HT1080 (cell line): ENCODE results near the gene CAMKK2. TPM values are rescaled to one million over a fixed set of nuclear protein-coding genes. Genes with fewer than 3 reads are reported as not detected.

Experiments used
- DNase-seq: peaks from one replicate; pipeline ENCODE4 v3.0.0-alpha.2; 2015; ENCODE audit warnings: low read depth
- total RNA-seq: library from RNA; depleted of rRNA; stranded (reverse); fragments of >200 nt; shearing (Covaris generic); gene quantifications from 2 replicates; pipeline ENCODE4 v1.2.3, GENCODE V29; 2014

The CAMKK2 gene
- total RNA-seq, 1 experiment from 2014 or later, result 13.0 TPM

- DNase-seq, result no peak
These were observed 47.9 kb downstream of the CAMKK2 start for GRCh38 chr12:121248622-121249021.

GRCh38 chr12:121246893-121247557 is 49.5 kb downstream of the CAMKK2 start:
- DNase-seq, result no peak

GRCh38 chr12:121245951-121246350 is 50.6 kb downstream of the CAMKK2 start:
- no peak for DNase-seq

- DNase-seq, result no peak
These were observed 51.5 kb downstream of the CAMKK2 start for GRCh38 chr12:121245031-121245430.

- DNase-seq, result no peak
These were observed 55.1 kb downstream of the CAMKK2 start for GRCh38 chr12:121241156-121241970.

GRCh38 chr12:121240484-121241101 is 55.9 kb downstream of the CAMKK2 start:
- no peak for DNase-seq

GRCh38 chr12:121240062-121240420 is 56.5 kb downstream of the CAMKK2 start:
- no peak for DNase-seq

- DNase-seq, result no peak
These were observed 57.0 kb downstream of the CAMKK2 start for GRCh38 chr12:121239351-121240061.

- DNase-seq, result no peak
These were observed 57.7 kb downstream of the CAMKK2 start for GRCh38 chr12:121238604-121239350.

- no peak for DNase-seq
These were observed 58.4 kb downstream of the CAMKK2 start for GRCh38 chr12:121238086-121238485.

- no peak for DNase-seq
These were observed 59.1 kb downstream of the CAMKK2 start for GRCh38 chr12:121237415-121237814.

GRCh38 chr12:121236776-121237175 is 59.7 kb downstream of the CAMKK2 start:
- DNase-seq, result no peak

GRCh38 chr12:121233628-121234020 is 62.9 kb downstream of the CAMKK2 start:
- no peak for DNase-seq

- no peak for DNase-seq
These were observed 63.4 kb downstream of the CAMKK2 start for GRCh38 chr12:121232977-121233627.

- DNase-seq, result no peak
These were observed 64.3 kb downstream of the CAMKK2 start for GRCh38 chr12:121232163-121232562.

GRCh38 chr12:121230538-121230907 is 66.0 kb downstream of the CAMKK2 start:
- no peak for DNase-seq

- peak; percentile 58 for DNase-seq
These were observed 66.5 kb downstream of the CAMKK2 start for GRCh38 chr12:121229826-121230537.

GRCh38 chr12:121228919-121229665 is 67.4 kb downstream of the CAMKK2 start:
- no peak for DNase-seq

GRCh38 chr12:121227294-121227693 is 69.2 kb downstream of the CAMKK2 start:
- no peak for DNase-seq
